Ureter (tissue), 1 donor: ENCODE data around the gene RAET1G. TPM values are rescaled to one million over a fixed set of nuclear protein-coding genes. Genes with fewer than 3 reads are reported as not detected.
"Not testable (repeated sequence)": the region's sequence is repeated elsewhere in the genome, so short reads cannot be mapped to it uniquely, and the experiment has no call there.

Experiments
- DNase-seq: peaks from one replicate; pipeline ENCODE4 v3.0.0-alpha.2; 2020; ENCODE audit warnings: low spot score
- total RNA-seq: library from RNA; stranded (reverse); gene quantifications from one replicate; pipeline ENCODE4 v1.2.4, GENCODE V29; 2023
- donor health status: DM: yes; HTN: yes; CAD: no.

The RAET1G gene
- total RNA-seq, 1 donor from 2014 or later: 5.2 TPM

DNA sequence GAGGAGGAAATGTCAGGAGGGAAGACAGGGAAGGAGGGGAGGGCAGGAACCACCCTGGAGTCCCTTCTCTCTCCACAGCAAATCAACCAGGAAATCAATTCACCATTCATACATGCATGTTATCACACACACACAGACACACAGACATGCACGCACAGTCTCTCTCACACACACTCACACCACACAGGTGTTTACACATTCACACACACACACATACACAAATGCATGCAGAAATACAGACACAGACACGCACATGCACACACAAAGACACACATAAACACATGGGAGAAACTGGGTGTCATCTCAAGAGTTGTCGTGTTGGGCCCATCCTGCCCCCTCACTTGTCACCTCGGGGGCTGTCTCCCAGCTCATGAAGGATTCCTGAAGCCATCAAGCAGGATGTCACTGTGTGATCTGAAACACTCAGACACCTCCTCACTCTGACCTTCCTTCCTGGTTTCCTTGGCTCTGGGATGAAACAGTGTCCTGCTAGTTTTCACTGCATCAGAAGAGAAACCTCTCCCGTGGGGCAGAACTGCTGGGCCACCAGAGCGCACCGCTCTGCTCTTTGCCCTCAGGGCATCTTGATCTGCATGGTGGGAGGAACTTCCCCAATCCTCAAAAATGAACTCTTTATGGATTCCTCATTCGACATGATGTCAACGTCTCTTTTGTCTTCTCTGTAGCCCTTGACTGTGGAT is 9.2 kb downstream of the RAET1G start:
- no peak for DNase-seq

GRCh38 chr6:149913085-149913484 is 9.8 kb downstream of the RAET1G start:
- DNase-seq: no peak

DNA sequence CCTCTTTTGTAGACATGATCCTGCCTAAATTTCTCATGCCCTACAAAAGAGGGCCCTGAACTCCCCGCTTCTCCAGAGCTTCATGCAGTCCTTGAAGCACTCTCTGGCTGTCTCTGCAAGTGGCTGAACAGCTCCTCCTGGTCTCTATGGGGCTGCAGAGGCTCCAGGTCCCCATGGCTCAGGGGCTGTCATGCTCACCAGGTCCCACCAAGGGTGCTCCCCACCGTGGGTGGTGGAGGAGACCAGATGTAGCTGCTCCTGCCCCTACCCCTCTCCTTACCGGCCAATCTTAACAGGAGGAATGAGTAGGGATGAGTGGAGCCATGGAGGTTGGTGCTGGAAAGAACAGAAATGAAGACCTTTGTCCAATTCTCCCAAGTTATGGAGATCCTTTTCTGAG is 10.2 kb downstream of the RAET1G start:
- not testable (repeated sequence) for DNase-seq

GRCh38 chr6:149910721-149911151 is 12.2 kb downstream of the RAET1G start:
- DNase-seq: no peak

DNA sequence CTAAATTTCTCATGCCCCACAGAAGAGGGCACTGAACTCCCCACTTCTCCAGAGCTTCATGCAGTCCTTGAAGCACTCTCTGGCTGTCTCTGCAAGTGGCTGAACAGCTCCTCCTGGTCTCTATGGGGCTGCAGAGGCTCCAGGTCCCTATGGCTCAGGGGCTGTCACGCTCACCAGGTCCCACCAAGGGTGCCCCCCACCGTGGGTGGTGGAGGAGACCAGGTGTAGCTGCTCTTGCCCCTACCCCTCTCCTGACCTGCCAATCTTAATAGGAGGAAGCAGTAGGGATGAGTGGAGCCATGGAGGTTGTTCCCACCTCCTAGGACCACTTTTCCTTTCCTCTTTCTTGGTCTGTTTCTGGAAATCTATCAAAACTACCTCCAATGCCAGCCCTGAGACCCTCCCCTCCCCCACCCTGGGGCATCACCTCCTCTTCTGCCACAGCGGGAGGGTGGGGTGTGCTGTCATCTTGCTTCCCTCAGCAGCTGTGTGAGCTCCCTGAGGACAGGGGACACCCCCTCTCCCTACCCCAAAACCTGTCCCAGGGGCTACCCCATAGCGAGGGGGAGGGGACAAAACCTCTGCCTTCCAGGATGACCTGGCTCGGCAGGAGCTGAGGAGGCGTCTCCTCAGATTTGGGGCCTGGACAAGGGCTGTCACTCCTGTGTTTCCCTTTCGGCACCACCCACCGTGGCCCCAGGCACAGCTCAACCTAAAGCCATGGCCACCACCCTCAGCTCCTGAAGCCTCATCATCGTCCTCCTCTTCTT is 13.0 kb downstream of the RAET1G start:
- DNase-seq: no peak

GRCh38 chr6:149908480-149908879 is 14.4 kb downstream of the RAET1G start:
- DNase-seq: not testable (repeated sequence)

DNA sequence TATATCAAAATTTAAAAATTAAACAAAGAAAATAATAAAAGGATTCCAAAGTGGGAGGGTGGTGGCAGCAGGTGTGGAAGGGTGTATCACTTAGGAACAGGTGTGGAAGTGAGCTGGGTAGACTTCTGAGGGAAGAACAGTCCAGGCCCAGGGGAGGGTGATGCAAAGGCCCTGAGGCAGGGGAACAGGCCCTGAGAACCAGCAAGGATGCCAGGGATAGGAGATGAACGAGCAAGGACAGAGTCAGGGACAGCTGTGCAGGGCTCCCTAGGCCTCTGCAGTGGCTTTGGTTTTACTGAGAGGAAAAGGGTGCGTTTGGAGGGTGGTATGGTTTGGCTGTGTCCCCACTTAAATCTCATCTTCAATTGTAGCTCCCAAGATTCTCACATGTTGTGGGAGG is 15.6 kb downstream of the RAET1G start:
- DNase-seq: no peak

DNA sequence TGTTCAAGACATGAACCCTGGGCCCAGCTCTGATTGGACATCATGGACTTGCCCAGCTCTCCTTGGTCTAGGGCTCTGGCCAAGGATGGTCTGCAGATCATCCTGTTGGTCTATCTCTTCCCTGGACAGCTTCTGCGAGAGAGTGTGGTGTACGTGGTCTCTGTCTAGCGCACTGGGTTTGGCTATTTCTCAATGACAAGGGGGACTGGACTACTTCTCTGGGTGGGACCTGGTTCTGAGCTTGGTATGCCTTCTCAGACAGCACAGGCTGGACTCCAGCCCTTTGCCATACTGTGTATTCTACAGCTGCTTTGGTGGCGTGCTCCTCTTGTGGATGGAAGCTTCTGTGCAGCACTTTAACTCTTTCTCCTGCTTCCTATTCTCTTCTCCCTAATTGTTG is 16.5 kb downstream of the RAET1G start:
- no peak for DNase-seq

DNA sequence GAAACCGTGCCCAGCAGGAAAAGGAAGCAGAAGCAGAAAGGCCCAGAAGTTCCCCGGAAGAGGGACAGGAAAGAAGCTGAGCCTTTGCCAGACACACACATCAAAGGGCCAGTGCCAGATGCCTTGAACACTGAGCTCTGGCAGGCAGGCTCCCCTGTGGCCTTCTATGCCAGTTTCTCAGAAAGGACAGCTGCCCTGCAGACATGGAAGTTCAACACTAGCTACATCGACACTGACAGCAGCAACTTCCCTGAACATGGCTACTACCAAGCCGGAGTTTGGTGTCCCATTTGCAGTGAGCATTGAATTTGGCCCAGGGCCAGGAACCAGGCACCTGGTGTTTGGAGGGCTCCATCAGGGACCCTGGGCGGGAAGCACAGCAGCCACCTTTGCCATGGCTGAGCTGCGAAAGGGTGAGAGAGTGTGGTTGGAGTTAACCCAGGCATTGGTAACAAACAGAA is 17.0 kb downstream of the RAET1G start:
- DNase-seq: no peak

- DNase-seq: no peak
Observed at GRCh38 chr6:149905371-149905910, 17.5 kb downstream of the RAET1G start.

GRCh38 chr6:149904661-149905370 is 18.1 kb downstream of the RAET1G start:
- DNase-seq: no peak

GRCh38 chr6:149903938-149904611 is 18.8 kb downstream of the RAET1G start:
- no peak for DNase-seq

- no peak for DNase-seq
Observed at GRCh38 chr6:149901444-149902140, 21.3 kb downstream of the RAET1G start.

GRCh38 chr6:149900620-149901443 is 22.1 kb downstream of the RAET1G start:
- peak; percentile 78 for DNase-seq

DNA sequence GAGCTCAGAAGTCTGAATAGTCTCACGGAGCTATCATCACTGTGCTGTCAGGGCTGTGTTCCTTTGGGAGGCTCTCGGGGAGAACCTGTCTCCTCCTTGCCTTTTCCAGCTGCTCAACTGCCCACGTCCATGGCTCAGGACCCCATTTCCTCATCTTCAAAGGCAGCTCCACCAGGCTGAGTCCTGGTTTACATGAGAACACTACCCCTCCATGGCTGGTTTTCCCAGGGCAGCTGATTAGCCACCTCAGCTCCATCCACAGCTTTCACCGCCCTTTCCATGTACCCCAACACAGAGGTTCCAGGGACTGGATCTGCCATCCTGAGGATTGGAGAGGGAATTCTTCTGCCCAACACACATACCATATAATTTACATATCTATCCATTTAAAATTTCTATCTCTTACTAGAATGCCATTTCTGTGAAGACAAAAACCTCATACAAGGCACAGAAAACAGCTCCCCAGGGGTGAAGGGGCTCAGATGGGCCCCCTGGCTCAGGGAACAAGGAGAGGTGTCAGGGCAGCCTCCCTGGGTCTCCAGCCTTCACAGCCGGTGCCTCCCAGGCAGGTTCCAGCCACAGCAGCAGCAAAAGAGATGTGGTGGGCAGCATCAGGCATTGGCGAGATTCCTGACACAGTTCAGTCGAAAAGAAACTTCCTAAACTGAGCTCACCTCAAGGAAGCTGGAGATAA is 22.8 kb downstream of the RAET1G start:
- DNase-seq: no peak

DNA sequence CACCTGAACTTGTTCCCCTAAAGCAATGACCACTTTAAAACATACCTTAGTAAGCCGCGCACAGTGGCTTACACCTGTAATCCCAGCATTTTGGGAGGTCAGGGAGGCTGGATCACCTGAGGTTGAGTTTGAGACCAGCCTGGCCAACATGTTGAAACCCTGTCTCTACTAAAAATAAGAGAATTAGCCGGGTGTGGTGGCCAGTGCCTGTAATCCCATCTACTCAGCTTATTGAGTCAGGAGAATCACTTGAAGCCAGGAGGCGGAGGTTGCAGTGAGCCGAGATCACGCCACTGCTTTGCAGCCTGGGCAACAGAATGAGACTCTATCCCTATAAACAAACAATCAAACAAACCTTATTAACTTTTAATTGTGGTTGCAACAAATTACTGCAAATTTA is 23.4 kb downstream of the RAET1G start:
- no peak for DNase-seq

DNA sequence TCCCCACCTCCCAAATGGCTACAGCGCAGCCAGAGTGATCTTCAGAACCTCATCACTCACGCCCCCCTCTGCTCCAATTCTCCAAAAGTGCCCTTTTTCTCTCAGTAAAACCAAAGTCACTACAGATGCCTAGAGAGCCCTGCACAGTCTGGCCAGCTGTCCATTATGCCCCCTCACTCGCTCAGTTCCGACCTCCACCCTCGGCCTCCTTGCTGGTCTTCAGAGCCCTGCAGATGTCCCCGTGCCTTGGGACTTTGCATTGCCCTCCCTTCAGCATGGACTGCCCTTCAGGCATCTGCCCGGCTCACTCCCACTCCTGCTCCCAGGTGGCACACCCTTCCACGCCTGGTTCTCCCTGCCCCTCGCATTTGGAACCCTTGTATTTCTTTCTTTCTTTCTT is 24.0 kb downstream of the RAET1G start:
- DNase-seq: no peak

DNA sequence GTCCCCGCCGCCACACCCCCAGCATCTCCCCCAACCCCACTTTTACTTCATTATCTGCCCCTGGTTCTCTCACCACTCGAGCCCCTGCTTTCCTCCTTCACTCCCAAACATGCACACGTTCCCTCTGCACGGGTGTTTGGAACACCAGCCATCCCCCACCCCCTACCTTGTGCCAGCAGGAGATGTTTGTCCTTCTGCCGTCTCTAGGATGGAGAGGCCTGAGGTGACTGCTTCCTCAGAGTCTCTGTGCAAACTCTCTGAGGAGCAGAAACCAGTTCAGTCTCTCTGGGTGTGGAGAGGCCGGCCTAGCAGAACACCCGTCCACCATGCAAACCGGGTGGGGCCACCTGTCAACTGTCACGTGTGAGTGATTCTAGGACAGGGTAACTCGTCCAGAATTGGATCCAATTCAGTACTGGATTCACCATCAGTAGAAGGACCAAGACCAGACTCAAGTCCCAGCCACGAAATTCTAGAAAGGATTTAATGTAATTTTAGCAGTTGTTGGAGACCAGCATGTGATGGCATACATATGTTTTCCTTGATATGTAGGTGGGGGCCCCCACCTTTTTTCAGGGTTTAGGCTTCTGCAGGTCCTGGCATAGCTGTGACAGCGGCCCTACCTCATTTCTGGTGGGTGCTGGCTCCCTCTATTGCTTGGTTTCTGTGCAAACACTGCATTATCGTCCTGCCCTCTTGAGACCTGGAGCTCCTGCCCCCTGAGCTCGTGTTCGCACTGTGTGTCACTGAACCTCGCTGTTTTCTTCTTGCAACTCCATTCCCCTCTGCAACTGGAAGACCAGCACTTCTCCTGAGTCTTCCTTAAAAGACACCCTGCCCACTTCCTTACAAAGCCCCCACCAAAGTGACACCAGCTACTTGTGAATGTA is 24.8 kb downstream of the RAET1G start, which contains the start of gene RAET1E:
Gene RAET1E, minus strand, starts transcription at position 259 of the 890 bp plus-strand sequence. CDS start 7,212 bp downstream, outside the sequence.
- no peak for DNase-seq
